Naive thymus-derived CD8-positive, alpha-beta T cell (primary cell): Measurements from ENCODE around the gene IL17D. TPM values are rescaled to one million over a fixed set of nuclear protein-coding genes. Genes with fewer than 3 reads are reported as not detected.

Source experiments
- ATAC-seq, 2 donors: fragments of 150-1000 bp; cut with Tn5 transposase in 1 of 2; sonication (Bioruptor Pico), chemical (Tn5 transposase) in 1 of 2; 1 replicate in 1 of 2; 2 replicates in 1 of 2; pipeline ENCODE4 v1.10.0; 2021; ENCODE audit warnings: mild to moderate bottlenecking in 2 of 2, moderate library complexity in 2 of 2
- POLR2A ChIA-PET: fragments of 350-600 bp; sonication (Branson Sonifier 250); formaldehyde crosslinking; loops from one replicate; lab custom pipeline; 2021; ENCODE audit warnings: antibody characterized with exemption; lab: Charles Lee
- DNase-seq, 10 donors: peaks; one replicate each; pipeline versions ENCODE4 v3.0.0 to v3.0.0-alpha.2; 2020 to 2022
- H3K27ac Mint-ChIP-seq, 10 donors: one replicate each; pipeline ENCODE4 v1.8.0; 2020 to 2022; ENCODE audit warnings: mild to moderate bottlenecking in 10 of 10, mixed read lengths in 10 of 10, moderate library complexity in 4 of 10, inconsistent platforms in 1 of 10
- H3K27me3 Mint-ChIP-seq, 5 donors: one replicate each; pipeline ENCODE4 v1.8.0; 2021 to 2022; ENCODE audit warnings: mixed read lengths in 5 of 5
- H3K36me3 Mint-ChIP-seq, 3 donors: one replicate each; pipeline ENCODE4 v1.8.0; 2020 to 2022; ENCODE audit warnings: mixed read lengths in 3 of 3, mild to moderate bottlenecking in 2 of 3, inconsistent platforms in 1 of 3
- H3K4me1 Mint-ChIP-seq, 4 donors: one replicate each; pipeline ENCODE4 v1.8.0; 2021 to 2022; ENCODE audit warnings: mixed read lengths in 4 of 4
- H3K4me3 Mint-ChIP-seq, 10 donors: one replicate each; pipeline ENCODE4 v1.8.0; 2020 to 2022; ENCODE audit warnings: mild to moderate bottlenecking in 10 of 10, mixed read lengths in 10 of 10, moderate library complexity in 6 of 10, inconsistent platforms in 1 of 10
- H3K9me3 Mint-ChIP-seq, 9 donors: one replicate each; pipeline ENCODE4 v1.8.0; 2020 to 2022; ENCODE audit warnings: mixed read lengths in 9 of 9, mild to moderate bottlenecking in 3 of 9, inconsistent platforms in 1 of 9, moderate library complexity in 1 of 9
- polyA plus RNA-seq, 3 donors: library from polyadenylated mRNA; unstranded; fragments of 300-500 nt; fragmentation: Illumina TruSeq; gene quantifications; one replicate each; pipeline ENCODE4 v1.2.3, GENCODE V29; 2021
- total RNA-seq, 8 experiments: library from RNA in 2 of 8; stranded (reverse) in 2 of 8; gene quantifications; one replicate each; pipeline ENCODE4 v1.2.3 and lab custom pipeline; 2021 to 2026

IL17D gene
- total and polyA plus RNA-seq, 5 experiments from 2014 or later = 0.11 to 0.50 (median 0.22) TPM

DNA sequence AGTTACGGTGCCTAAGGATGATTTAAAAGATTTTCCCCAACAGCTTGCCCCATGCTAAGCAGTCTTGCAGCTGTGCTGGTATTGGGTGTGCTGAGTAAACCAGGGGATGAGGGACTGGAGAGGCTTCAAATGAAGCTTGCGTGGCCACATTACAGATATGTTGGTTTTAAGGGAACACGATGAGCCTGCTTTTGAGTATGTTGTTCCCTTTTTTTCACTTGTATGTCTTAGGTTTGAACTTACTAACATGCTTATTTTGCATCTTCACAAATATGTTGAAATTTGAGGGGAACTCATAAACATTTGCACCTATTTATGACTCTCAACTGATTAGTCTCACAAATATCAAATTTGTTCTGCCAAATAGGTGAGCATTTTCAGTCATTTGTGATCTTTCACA is 2.0 kb upstream of the IL17D start:
- peaks cover 9 to 17% (median 11%) of the 10 kb centered on the region in 4 donors for H3K4me1 Mint-ChIP-seq

DNA sequence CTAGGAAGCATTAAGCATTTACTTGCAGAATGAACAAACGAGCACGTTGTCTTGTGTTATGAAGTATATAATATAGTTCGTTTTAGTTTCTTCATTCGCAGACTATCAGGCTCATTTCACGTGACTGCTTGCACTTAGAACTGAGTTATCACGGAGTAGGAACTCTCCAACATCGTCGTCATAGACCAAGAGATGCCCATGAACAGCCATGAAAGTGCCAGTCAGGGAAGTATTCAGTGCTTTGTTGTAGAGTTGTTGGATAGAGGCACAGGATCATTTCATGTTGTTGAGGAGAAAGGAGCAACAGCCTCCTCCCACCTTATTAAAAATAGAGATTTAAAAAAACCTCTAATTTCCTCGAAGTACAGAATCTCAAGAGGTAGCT is 977 bp upstream of the IL17D start:
- Mint-ChIP-seq H3K36me3 (no peaks in the 10 kb centered on the region), H3K27ac (peak overlapping the region in 7 of 10 donors; percentile 62 to 92 (median 91)), H3K4me3 (peak overlapping the region; percentile 87 to 97 (median 92)), H3K9me3 (no peaks in the 10 kb centered on the region), H3K4me1 (peaks cover 9 to 17% (median 11%) of the 10 kb centered on the region in 4 donors), H3K27me3 (peaks cover 9 to 24% (median 11%) of the 10 kb centered on the region in 5 donors)
- DNase-seq (peak in 1 of 10 donors; percentile 25), ATAC-seq (no peak)
- POLR2A ChIA-PET = interaction anchor here (1.0 kb wide), 1 partner anchor 226 kb away, joined by 3 read pairs; no protein-coding TSS in a partner anchor

More for the DNA sequence above, 2.0 kb upstream of the IL17D start:
- no peaks in the 10 kb centered on the region for H3K9me3 Mint-ChIP-seq
- POLR2A ChIA-PET = interaction anchor here (0.5 kb wide), 2 partner anchors 225 to 353 kb away, joined by 3 to 5 read pairs; no protein-coding TSS in a partner anchor
- H3K27ac Mint-ChIP-seq = peak overlapping the region in 1 of 10 donors; percentile 48
- H3K36me3 Mint-ChIP-seq = no peaks in the 10 kb centered on the region
- no peak for ATAC-seq
- H3K4me3 Mint-ChIP-seq = no peak overlapping the region
- peaks cover 9 to 25% (median 11%) of the 10 kb centered on the region in 5 donors for H3K27me3 Mint-ChIP-seq
- DNase-seq = no peak

DNA sequence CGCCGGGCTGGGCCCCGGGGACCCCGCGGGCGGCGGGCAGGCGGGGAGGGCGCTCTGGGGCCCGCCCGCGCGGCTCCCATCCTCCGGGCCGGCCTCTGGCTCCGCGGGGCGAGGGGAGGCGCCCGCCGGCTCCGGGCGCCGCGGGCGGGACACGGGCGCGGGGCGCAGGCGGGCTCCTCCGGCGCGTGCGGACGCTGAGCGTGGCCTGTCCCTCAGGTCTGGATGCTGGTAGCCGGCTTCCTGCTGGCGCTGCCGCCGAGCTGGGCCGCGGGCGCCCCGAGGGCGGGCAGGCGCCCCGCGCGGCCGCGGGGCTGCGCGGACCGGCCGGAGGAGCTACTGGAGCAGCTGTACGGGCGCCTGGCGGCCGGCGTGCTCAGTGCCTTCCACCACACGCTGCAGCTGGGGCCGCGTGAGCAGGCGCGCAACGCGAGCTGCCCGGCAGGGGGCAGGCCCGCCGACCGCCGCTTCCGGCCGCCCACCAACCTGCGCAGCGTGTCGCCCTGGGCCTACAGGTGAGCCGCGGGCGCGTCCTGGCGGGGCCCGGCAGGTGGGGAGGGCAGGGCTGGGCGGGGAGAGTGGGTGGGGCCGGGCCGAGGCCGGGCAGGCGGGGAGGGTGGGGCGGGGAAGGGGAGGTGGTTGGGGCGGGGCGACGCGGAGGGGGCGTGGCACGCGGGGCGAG is 420 bp downstream of the IL17D start:
- H3K27ac Mint-ChIP-seq = no peak overlapping the region
- H3K4me3 Mint-ChIP-seq = peak overlapping the region in 3 of 10 donors; percentile 77 to 94 (median 87)

DNA sequence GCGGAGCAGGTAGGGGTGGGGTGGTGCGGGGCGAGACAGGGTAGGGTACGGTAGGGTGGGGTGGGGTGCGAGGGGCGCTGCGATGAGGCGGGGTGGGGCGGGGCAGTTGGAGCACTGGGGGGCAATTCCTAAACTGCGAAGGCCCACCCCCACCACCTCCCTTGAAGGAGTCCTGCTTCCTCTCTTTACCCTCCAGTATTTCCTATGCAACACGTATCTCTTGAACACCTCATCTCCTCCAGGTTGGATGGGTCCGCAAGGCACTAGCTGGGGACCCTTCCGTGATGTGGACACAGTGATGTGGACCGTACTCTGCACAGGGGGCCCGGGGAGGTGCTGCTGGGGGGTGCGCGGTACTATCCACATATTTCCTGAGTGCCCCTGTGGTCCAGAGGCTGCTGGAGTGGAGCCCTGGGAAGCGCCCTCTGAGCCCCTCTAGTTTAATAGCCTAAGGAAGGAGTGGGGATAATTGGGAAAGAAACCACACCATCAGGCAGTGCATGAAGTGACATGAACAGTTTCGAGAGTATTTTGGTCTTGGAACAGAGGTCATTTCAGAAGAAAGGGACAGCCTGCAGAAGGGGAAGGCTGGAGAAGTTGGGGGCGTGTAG is 1.1 kb downstream of the IL17D start:
- POLR2A ChIA-PET = interaction anchor here (1.1 to 1.5 kb wide), 2 partner anchors 69 to 228 kb away, joined by 4 to 8 read pairs; partner anchors contain the start of gene EEF1AKMT1
- Mint-ChIP-seq H3K27me3 (peaks cover 8 to 18% (median 10%) of the 10 kb centered on the region in 5 donors), H3K4me3 (peak overlapping the region; percentile 56 to 87 (median 66)), H3K27ac (peak overlapping the region in 8 of 10 donors; percentile 8 to 96 (median 60)), H3K4me1 (peaks cover 9 to 17% (median 11%) of the 10 kb centered on the region in 4 donors), H3K9me3 (no peaks in the 10 kb centered on the region), H3K36me3 (no peaks in the 10 kb centered on the region)
- peak in 1 of 10 donors; percentile 19 for DNase-seq
- peak in 1 of 2 donors; percentile 19 for ATAC-seq

More for the DNA sequence above, 420 bp downstream of the IL17D start:
- ATAC-seq (peak; percentile 86 to 93), DNase-seq (peak; percentile 70 to 87 (median 82))
- no peaks in the 10 kb centered on the region for H3K9me3 Mint-ChIP-seq
- peaks cover 8 to 20% (median 11%) of the 10 kb centered on the region in 5 donors for H3K27me3 Mint-ChIP-seq
- peaks cover 9 to 17% (median 11%) of the 10 kb centered on the region in 4 donors for H3K4me1 Mint-ChIP-seq
- no peaks in the 10 kb centered on the region for H3K36me3 Mint-ChIP-seq
- POLR2A ChIA-PET = interaction anchor here (1.1 to 1.5 kb wide), 2 partner anchors 69 to 228 kb away, joined by 4 to 8 read pairs; partner anchors contain the start of gene EEF1AKMT1

DNA sequence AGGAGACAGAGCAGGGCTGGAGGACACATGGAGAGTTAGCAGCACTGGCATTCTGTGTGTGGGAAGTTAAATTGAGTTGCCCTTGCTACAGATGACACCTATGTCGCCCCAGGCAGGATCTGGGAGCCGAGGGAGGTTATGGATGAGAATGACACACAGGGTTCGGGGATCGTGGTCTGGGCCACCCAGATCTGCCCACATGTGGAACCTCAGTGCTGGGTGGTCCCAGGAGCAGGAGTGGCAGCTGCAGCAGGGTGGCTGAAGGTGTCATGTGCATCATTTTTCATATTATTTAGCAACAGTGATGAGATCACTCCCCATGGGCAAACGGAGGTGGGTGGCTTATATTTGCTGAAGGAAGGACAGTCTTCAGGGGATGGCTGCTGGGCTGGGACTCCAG is 3.2 kb downstream of the IL17D start:
- no peaks in the 10 kb centered on the region for H3K36me3 Mint-ChIP-seq

DNA sequence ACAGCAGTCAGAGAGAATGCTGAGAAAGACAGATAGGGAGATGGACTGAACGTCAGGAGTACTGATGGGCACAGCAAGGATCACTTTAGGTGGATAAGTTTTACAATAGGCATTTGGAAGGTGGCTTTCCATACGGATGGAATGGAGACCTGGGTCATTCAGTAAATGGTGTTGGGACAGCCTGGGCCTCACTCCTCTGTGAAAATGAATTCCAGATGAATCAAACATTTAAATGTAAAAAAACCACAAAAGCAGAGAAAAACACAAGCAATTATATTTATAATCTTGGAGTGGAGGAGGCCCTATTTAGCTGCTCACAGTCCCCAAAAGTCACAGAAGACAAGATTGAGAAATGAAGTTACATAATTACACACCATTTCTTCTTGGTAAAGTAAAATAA is 4.7 kb downstream of the IL17D start:
- POLR2A ChIA-PET = no interaction called here
- Mint-ChIP-seq H3K27me3 (peaks cover 0 to 3% (median 0%) of the 10 kb centered on the region in 5 donors), H3K36me3 (no peaks in the 10 kb centered on the region), H3K27ac (no peak overlapping the region), H3K4me1 (peaks cover 5 to 17% (median 7%) of the 10 kb centered on the region in 4 donors), H3K9me3 (no peaks in the 10 kb centered on the region), H3K4me3 (no peak overlapping the region)
- ATAC-seq (no peak), DNase-seq (no peak)

More for the DNA sequence above, 3.2 kb downstream of the IL17D start:
- Mint-ChIP-seq H3K9me3 (no peaks in the 10 kb centered on the region), H3K4me1 (peaks cover 7 to 17% (median 10%) of the 10 kb centered on the region in 4 donors), H3K4me3 (no peak overlapping the region), H3K27ac (peak overlapping the region in 1 of 10 donors; percentile 75), H3K27me3 (peaks cover 0 to 2% (median 0%) of the 10 kb centered on the region in 5 donors)
- ATAC-seq = no peak
- no peak for DNase-seq
- POLR2A ChIA-PET = no interaction called here

DNA sequence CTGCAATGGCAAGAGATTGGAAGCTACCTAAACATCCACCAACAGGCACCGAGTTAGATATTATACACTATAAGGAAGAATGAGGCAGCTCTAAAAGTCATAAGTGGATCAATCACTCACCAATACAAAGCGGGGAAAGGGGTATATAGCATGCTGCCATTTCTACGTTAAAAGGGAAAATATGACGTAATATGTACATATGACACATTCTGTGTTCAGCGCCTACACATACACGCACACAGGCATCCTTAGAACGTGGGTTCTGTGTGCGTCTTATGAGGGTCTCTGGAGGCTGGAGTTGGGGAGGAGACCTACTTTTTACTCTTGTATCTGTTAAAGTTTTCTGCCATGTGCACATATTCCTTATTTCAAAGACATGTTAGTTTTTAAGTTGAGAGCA is 5.9 kb downstream of the IL17D start:
- Mint-ChIP-seq H3K4me3 (no peak overlapping the region), H3K36me3 (no peaks in the 10 kb centered on the region), H3K27ac (no peak overlapping the region), H3K27me3 (peaks cover 0 to 8% (median 2%) of the 10 kb centered on the region in 5 donors), H3K4me1 (peaks cover 5 to 17% (median 6%) of the 10 kb centered on the region in 4 donors), H3K9me3 (no peaks in the 10 kb centered on the region)
- no peak for ATAC-seq
- POLR2A ChIA-PET = no interaction called here
- DNase-seq = no peak

DNA sequence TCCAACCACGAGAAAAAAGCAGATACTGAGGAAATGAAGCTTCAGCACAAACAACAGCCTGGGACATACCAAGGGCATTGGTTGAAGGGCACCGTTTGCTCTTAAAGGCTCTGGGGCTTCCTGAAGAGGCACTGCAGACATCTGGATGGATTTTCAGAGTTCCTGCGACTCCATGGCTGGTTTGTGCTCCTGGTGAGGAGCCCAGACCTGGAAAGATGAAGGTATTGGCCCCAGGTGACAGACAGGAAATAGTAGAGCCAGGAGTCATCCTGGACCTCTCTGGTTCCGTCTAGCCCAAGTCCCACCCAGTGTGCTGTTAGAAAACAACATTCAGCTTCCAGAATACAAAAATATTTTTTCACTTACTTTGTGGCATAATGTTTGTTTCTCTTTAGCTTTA is 6.3 kb downstream of the IL17D start:
- no peak overlapping the region for H3K4me3 Mint-ChIP-seq
- no peak overlapping the region for H3K27ac Mint-ChIP-seq
- peaks cover 4 to 14% (median 5%) of the 10 kb centered on the region in 4 donors for H3K4me1 Mint-ChIP-seq
- no peak for ATAC-seq
- no peak for DNase-seq
- POLR2A ChIA-PET = no interaction called here
- H3K9me3 Mint-ChIP-seq = no peaks in the 10 kb centered on the region
- no peaks in the 10 kb centered on the region for H3K36me3 Mint-ChIP-seq
- H3K27me3 Mint-ChIP-seq = peaks cover 0 to 8% (median 2%) of the 10 kb centered on the region in 5 donors

DNA sequence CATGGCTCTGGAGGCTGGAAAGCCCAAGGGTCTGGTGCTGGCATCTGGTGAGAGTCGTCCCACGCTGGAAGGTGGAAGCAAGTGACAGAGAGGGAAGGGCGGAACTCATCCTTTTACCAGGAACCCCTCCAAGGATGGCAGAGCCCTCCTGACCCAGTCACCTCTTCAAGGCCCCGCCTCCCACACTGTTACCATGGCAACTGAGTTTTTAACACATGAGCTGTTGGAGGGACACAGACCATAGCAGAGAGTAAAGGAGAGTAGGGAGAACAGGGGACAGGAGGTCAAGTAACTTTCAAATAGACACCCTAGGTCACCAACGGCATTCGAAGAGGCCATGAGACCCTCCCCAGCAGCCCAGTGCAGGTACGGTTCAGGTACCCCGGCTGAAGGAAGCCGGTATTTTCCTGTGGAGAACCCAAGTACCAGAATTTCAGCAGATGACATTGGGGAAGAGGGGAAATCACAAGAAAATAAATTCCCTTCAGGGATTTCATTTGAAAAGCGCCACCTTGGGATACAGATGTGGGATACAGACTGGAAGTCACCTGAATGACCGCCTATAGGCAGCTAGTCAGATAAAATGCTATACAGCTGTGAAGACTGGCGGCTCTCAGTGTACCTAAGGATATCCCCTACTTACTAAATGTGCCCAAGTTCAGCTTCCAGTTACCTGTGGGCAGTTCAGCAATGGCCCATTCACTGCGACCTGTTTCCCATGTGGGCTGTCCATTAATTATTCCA is 8.0 kb downstream of the IL17D start:
- no peak for DNase-seq
- Mint-ChIP-seq H3K27ac (peak overlapping the region in 2 of 10 donors; percentile 72 to 73), H3K4me3 (no peak overlapping the region), H3K4me1 (peaks cover 2 to 11% (median 5%) of the 10 kb centered on the region in 4 donors), H3K27me3 (peaks cover 0 to 8% (median 2%) of the 10 kb centered on the region in 5 donors), H3K9me3 (no peaks in the 10 kb centered on the region), H3K36me3 (no peaks in the 10 kb centered on the region)
- ATAC-seq = no peak
- POLR2A ChIA-PET = interaction anchor here (1.0 kb wide), 1 partner anchor 62 kb away, joined by 3 read pairs; no protein-coding TSS in a partner anchor

DNA sequence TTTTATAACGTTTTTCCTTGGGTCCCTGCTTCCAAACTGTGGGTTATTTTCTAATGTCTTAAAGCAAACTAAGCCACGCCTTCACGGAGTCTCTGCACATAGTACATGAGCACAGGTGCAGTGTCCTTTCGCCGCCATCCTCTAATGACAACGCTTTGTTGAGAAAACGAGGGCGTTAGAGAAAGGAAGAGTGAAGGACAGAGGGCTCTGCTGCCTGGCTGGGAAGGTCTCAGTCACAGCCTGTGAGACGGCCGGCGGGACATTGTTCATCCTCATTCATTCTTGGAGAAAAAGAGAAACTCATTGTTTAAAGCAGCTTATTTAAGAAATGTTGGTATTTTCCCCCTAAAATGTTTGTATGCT is 9.5 kb downstream of the IL17D start:
- H3K4me1 Mint-ChIP-seq = peaks cover 2 to 11% (median 5%) of the 10 kb centered on the region in 4 donors
- H3K27ac Mint-ChIP-seq = no peak overlapping the region
- H3K36me3 Mint-ChIP-seq = no peaks in the 10 kb centered on the region
- peaks cover 0 to 8% (median 2%) of the 10 kb centered on the region in 5 donors for H3K27me3 Mint-ChIP-seq
- ATAC-seq = no peak
- H3K9me3 Mint-ChIP-seq = no peaks in the 10 kb centered on the region
- POLR2A ChIA-PET = interaction anchor here (0.6 kb wide), 1 partner anchor 119 kb away, joined by 4 read pairs; no protein-coding TSS in a partner anchor
- no peak for DNase-seq
- H3K4me3 Mint-ChIP-seq = peak overlapping the region in 1 of 10 donors; percentile 51

DNA sequence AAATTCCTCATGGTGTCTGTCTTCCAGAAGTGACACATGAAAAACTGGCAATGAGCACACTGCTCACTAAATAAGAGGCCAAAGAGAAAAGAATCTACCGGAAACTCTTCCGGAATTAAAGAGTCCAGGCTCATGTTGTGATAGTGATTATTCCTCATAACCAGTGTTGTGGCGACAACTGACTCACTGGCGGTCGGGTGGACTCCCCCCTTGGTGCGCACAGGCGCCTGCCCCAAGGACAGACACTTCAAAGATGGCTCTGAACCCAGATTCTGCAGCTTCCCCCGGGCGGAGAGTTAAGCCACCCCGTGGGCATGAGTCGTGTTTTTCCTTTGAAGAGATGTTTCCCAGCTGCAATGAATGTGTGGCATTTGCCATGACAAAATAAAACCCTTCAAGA is 10.3 kb downstream of the IL17D start:
- Mint-ChIP-seq H3K36me3 (no peaks in the 10 kb centered on the region), H3K4me1 (peaks cover 2 to 11% (median 5%) of the 10 kb centered on the region in 4 donors), H3K27ac (no peak overlapping the region), H3K9me3 (no peaks in the 10 kb centered on the region), H3K27me3 (peaks cover 0 to 8% (median 2%) of the 10 kb centered on the region in 5 donors), H3K4me3 (no peak overlapping the region)
- ATAC-seq (no peak), DNase-seq (no peak)
- POLR2A ChIA-PET = interaction anchor here (0.6 kb wide), 1 partner anchor 118 kb away, joined by 4 read pairs; no protein-coding TSS in a partner anchor

DNA sequence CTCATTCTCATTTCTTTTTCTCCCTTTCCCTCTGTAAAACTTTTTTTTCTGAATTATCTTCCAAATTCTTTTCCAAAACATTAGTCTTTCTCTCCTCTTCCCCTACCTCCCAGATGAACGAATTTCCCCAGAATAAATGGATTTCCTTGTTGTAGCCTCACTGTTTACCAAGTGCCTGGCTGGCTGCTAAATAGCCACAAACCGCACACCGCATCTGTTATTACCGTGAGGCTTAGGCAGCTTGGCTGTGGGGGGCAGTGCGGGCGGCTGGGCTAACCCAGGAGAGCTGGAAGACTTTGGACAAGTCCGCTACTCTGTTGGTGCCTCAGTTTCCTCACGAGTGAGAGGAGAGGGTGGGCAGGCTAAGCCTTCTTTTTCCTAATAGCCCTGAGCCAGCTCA is 10.7 kb downstream of the IL17D start:
- H3K4me3 Mint-ChIP-seq = no peak overlapping the region
- ATAC-seq = no peak
- H3K9me3 Mint-ChIP-seq = no peaks in the 10 kb centered on the region
- H3K36me3 Mint-ChIP-seq = no peaks in the 10 kb centered on the region
- POLR2A ChIA-PET = no interaction called here
- no peak for DNase-seq
- peaks cover 0 to 8% (median 2%) of the 10 kb centered on the region in 5 donors for H3K27me3 Mint-ChIP-seq
- peaks cover 2 to 11% (median 5%) of the 10 kb centered on the region in 4 donors for H3K4me1 Mint-ChIP-seq
- H3K27ac Mint-ChIP-seq = peak overlapping the region in 2 of 10 donors; percentile 19 to 36
